GM12878 (cell line): ENCODE results near the gene POLD1. TPM values are rescaled to one million over a fixed set of nuclear protein-coding genes. Genes with fewer than 3 reads are reported as not detected.

Experiments used
- ATAC-seq: fragments of 200-7000 bp; cut with Tn5 transposase; 3 replicates; pipeline ENCODE4 v1.9.1; 2020; ENCODE audit warnings: mild to moderate bottlenecking, moderate library complexity
- BruUV-seq: library from RNA; stranded (reverse); fragments of 400-500 nt; replicated peaks from 2 replicates; lab custom pipeline; 2021; lab: Mats Ljungman, UMichigan
- CTCF ChIA-PET: fragments of 300-600 bp; sonication (Branson Sonifier 250); formaldehyde crosslinking; extraction: SDS; loops from one replicate; lab custom pipeline; 2021; ENCODE audit warnings: inconsistent platforms; lab: Yijun Ruan, JAX
- POLR2A ChIA-PET: fragments of 350-600 bp; formaldehyde crosslinking; extraction: SDS; loops from one replicate; lab custom pipeline; 2021; ENCODE audit warnings: inconsistent platforms; lab: Charles Lee
- RAD21 ChIA-PET: fragments of 300-600 bp; sonication (Branson Sonifier 250); formaldehyde crosslinking; loops from one replicate; lab custom pipeline; 2023; ENCODE audit warnings: antibody characterized with exemption; ENCODE audit not compliant: unreplicated experiment; lab: Charles Lee
- SMC1A ChIA-PET: fragments of 300-600 bp; sonication (Branson Sonifier 250); formaldehyde crosslinking; loops from one replicate; lab custom pipeline; 2023; ENCODE audit not compliant: unreplicated experiment, uncharacterized antibody; lab: Charles Lee
- DNase-seq: peaks from one replicate; pipeline ENCODE4 v3.0.0-alpha.2; 2011; ENCODE audit warnings: low read depth, low spot score
- FAIRE-seq: peaks from 3 replicates; lab custom pipeline; 2011; peaks lifted over from hg19 to GRCh38; lab: Jason Lieb, UNC
- H2AFZ ChIP-seq: 2 replicates; pipeline ENCODE4 v1.6.0; 2011; ENCODE audit warnings: low read depth, low read length, control low read depth; ENCODE audit not compliant: control insufficient read depth
- H3K27ac ChIP-seq: 2 replicates; pipeline ENCODE4 v1.5.1; 2011; ENCODE audit warnings: control low read depth; ENCODE audit not compliant: control insufficient read depth, insufficient read depth
- H3K27me3 ChIP-seq, 2 experiments: replicated peaks in 1 of 2; 2 replicates each; pipeline versions ENCODE4 v1.6.0 to v1.6.1; 2011; ENCODE audit warnings: low read length in 1 of 2; ENCODE audit not compliant: control insufficient read depth in 2 of 2, insufficient read depth in 2 of 2
- H3K36me3 ChIP-seq, 2 experiments: 2 replicates each; pipeline ENCODE4 v1.5.1; 2011; ENCODE audit warnings: low read length in 1 of 2; ENCODE audit not compliant: control insufficient read depth in 2 of 2, insufficient read depth in 2 of 2
- H3K4me1 ChIP-seq: 2 replicates; pipeline ENCODE4 v1.6.1; 2011; ENCODE audit warnings: mild to moderate bottlenecking, low read length, moderate library complexity, mixed read lengths; ENCODE audit not compliant: control insufficient read depth, insufficient read depth
- H3K4me2 ChIP-seq: 2 replicates; pipeline ENCODE4 v1.6.0; 2011; ENCODE audit warnings: control low read depth; ENCODE audit not compliant: control insufficient read depth, insufficient read depth
- H3K4me3 ChIP-seq: fragments of 200-600 bp; sonication (generic); 2 replicates; pipeline ENCODE4 v1.5.1; 2016
- H3K79me2 ChIP-seq: 2 replicates; pipeline ENCODE4 v1.6.0; 2011; ENCODE audit warnings: low read length; ENCODE audit not compliant: control insufficient read depth, insufficient read depth
- H3K9ac ChIP-seq: 2 replicates; pipeline ENCODE4 v1.8.0; 2011; ENCODE audit warnings: low read length, control low read depth, mixed read lengths; ENCODE audit not compliant: control insufficient read depth, insufficient read depth
- H3K9me3 ChIP-seq: replicated peaks from 3 replicates; pipeline ENCODE4 v1.5.1; 2011; ENCODE audit warnings: mild to moderate bottlenecking, low read length; ENCODE audit not compliant: control insufficient read depth, insufficient read depth
- H4K20me1 ChIP-seq: 2 replicates; pipeline ENCODE4 v1.6.0; 2011; ENCODE audit not compliant: control insufficient read depth, insufficient read depth
- BHLHE40 ChIP-seq, 2 experiments: fragments of 450-650 bp in 1 of 2; IDR thresholded peaks; 2 replicates each; pipeline ENCODE4 v1.6.1; 2011 to 2017; ENCODE audit warnings: low read depth in 2 of 2, borderline replicate concordance in 1 of 2, improper control_type of control experiment in 1 of 2, low read length in 1 of 2, mild to moderate bottlenecking in 1 of 2
- CBX3 ChIP-seq: fragments of 200-600 bp; sonication (generic); IDR thresholded peaks from 2 replicates; pipeline ENCODE4 v1.6.1; 2016; ENCODE audit warnings: low read depth, borderline replicate concordance
- DPF2 ChIP-seq: fragments of 450-650 bp; IDR thresholded peaks from 2 replicates; pipeline ENCODE4 v1.6.1; 2017; ENCODE audit warnings: mild to moderate bottlenecking
- GATAD2B ChIP-seq: fragments of 450-650 bp; conservative IDR thresholded peaks from 2 replicates; pipeline ENCODE4 v1.6.1; 2017; ENCODE audit warnings: low read depth, mild to moderate bottlenecking, moderate library complexity
- KAT2A ChIP-seq: conservative IDR thresholded peaks from 2 replicates; pipeline ENCODE4 v1.6.1; 2011; ENCODE audit warnings: low read depth, low read length; ENCODE audit not compliant: control insufficient read depth
- POLR2AphosphoS2 ChIP-seq: IDR thresholded peaks from 2 replicates; pipeline ENCODE4 v1.6.1; 2011; ENCODE audit warnings: low read depth, mild to moderate bottlenecking, low read length, improper control_type of control experiment, moderate library complexity
- SMAD1 ChIP-seq: fragments of 450-650 bp; IDR thresholded peaks from 2 replicates; pipeline ENCODE4 v1.6.1; 2018; ENCODE audit warnings: mild to moderate bottlenecking, low read depth; ENCODE audit not compliant: partially characterized antibody
- SMAD5 ChIP-seq: IDR thresholded peaks from 2 replicates; pipeline ENCODE4 v1.6.1; 2016; ENCODE audit warnings: antibody characterized with exemption, low read depth
- SUZ12 ChIP-seq: fragments of 200-600 bp; sonication (generic); IDR thresholded peaks from one replicate; pipeline ENCODE4 v1.6.1; 2018; ENCODE audit warnings: antibody characterized with exemption, mild to moderate bottlenecking; ENCODE audit not compliant: unreplicated experiment
- TCF3 ChIP-seq: IDR thresholded peaks from 2 replicates; pipeline ENCODE4 v1.6.1; 2012; ENCODE audit warnings: low read depth, mild to moderate bottlenecking, low read length, borderline replicate concordance; ENCODE audit not compliant: insufficient read depth
- WGBS: methylation state at CpG from one replicate; pipeline ENCODE4 v1.1.6; 2016; ENCODE audit warnings: low lambda C conversion rate; ENCODE audit not compliant: insufficient replicate concordance, insufficient coverage; ENCODE audit errors: missing lambda C conversion rate; 5-methylcytosine and 5-hydroxymethylcytosine counted together
- in situ Hi-C: fragments of 300-500 bp; cut with MboI; formaldehyde crosslinking; loops from 9 replicates; pipeline ENCODE4 v1.14.3; 2018; ENCODE audit warnings: mixed read lengths
- intact Hi-C: fragments of 100-400 bp; cut with micrococcal nuclease; formaldehyde crosslinking; loops from one replicate; pipeline ENCODE4 v1.14.2; 2022; ENCODE audit not compliant: unreplicated experiment
- polyA plus RNA-seq, 11 experiments: library from polyadenylated mRNA; depleted of rRNA in 4 of 11; unstranded in 6 of 11; stranded (reverse) in 5 of 11; fragments of >200 nt; fragmentation: Nextera tagmentation in 4 of 11; fragmentation: Illumina TruSeq in 1 of 11; extraction: Ambion mirVana in 4 of 11; extraction: Trizol in 1 of 11; gene quantifications; 1 replicate in 1 of 11; 2 replicates in 10 of 11; pipeline versions ENCODE4 v1.2.1 to v1.2.3, GENCODE V29; 2011 to 2016; ENCODE audit warnings: inconsistent platforms in 2 of 11, missing spikeins in 2 of 11, low read depth in 1 of 11
- total RNA-seq, 4 experiments: library from RNA; depleted of rRNA in 3 of 4; stranded (reverse); fragments of >200 nt in 3 of 4; fragmentation: Illumina TruSeq in 1 of 4; extraction: Trizol in 1 of 4; gene quantifications; 2 replicates each; pipeline versions ENCODE4 v1.2.1 to v1.2.3, GENCODE V29; 2013 to 2021
- TF ChIP-seq, protein P1 (sequence below), 3 experiments: IDR thresholded peaks in 2 of 3; conservative IDR thresholded peaks in 1 of 3; 2 replicates each; pipeline ENCODE4 v1.5.1; 2011; ENCODE audit warnings: low read depth in 3 of 3, low read length in 3 of 3, mild to moderate bottlenecking in 3 of 3, control low read depth in 2 of 3, moderate library complexity in 2 of 3, inconsistent platforms in 1 of 3, mixed read lengths in 1 of 3; ENCODE audit not compliant: control insufficient read depth in 2 of 3, insufficient read depth in 1 of 3; ENCODE audit errors: extremely low read depth in 1 of 3
- TF ChIP-seq, protein P2 (sequence below): fragments of 450-650 bp; IDR thresholded peaks from 2 replicates; pipeline ENCODE4 v1.6.1; 2018; ENCODE audit warnings: mild to moderate bottlenecking, low read depth, moderate library complexity; ENCODE audit not compliant: partially characterized antibody
- TF ChIP-seq, protein P3 (sequence below): fragments of 150-350 bp; IDR thresholded peaks from 2 replicates; pipeline ENCODE4 v1.6.1; 2016; ENCODE audit warnings: low read depth, low read length

POLD1 gene
- total and polyA plus RNA-seq, 10 of the 15 experiments (the other 5 are each of a cell fraction or from before 2014, with no cell fraction given): 0.76 to 165 (median 63.4) TPM

DNA sequence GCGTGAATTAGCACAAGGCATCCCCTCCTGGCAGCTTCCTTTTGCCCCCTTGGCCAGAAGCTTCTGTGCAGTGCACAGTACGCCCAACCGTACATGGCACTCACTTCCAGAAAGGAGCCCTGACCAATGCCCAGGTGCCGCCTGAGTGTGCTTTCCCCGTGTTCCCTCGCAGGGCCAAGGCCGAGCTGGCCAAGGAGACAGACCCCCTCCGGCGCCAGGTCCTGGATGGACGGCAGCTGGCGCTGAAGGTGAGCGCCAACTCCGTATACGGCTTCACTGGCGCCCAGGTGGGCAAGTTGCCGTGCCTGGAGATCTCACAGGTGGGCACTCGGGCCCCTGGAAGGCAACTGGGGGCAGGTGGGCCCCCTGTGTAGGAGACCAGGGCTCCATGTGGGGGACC lies 25.2 kb downstream of the POLD1 start (continued):
- TF ChIP-seq, protein P1, sequence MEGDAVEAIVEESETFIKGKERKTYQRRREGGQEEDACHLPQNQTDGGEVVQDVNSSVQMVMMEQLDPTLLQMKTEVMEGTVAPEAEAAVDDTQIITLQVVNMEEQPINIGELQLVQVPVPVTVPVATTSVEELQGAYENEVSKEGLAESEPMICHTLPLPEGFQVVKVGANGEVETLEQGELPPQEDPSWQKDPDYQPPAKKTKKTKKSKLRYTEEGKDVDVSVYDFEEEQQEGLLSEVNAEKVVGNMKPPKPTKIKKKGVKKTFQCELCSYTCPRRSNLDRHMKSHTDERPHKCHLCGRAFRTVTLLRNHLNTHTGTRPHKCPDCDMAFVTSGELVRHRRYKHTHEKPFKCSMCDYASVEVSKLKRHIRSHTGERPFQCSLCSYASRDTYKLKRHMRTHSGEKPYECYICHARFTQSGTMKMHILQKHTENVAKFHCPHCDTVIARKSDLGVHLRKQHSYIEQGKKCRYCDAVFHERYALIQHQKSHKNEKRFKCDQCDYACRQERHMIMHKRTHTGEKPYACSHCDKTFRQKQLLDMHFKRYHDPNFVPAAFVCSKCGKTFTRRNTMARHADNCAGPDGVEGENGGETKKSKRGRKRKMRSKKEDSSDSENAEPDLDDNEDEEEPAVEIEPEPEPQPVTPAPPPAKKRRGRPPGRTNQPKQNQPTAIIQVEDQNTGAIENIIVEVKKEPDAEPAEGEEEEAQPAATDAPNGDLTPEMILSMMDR (IDR thresholded peaks at IDR 0.05 in 2 of 3, conservative IDR thresholded peaks at IDR 0.05 in 1 of 3; ENCODE audit: control insufficient read depth in 2 of 3, extremely low read depth in 1 of 3, insufficient read depth in 1 of 3, low read depth in 3 of 3, low read length in 3 of 3): no peak
- TF ChIP-seq TCF3 (no peak), CBX3 (no peak), SMAD5 (no peak)

DNA sequence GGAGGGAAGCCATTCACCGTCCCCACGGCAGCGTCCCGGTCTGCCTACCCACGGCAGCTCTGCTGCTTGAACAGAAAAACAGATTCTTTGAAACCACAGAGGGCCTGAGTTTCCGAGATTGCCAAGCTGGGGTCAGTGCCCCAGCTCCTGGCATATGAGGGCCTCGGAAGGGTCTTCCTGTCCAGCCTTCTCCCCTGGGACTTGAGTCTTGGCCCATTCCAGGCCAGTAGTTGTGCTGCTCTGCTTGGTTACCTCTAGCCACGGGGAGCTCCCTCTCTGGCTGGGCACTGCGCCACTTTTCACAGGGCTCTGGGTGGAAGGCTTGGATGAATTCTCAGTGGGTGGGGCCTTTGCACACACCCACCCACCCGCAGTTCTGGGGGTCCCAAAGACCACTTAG lies 26.0 kb downstream of the POLD1 start:
- WGBS: 88% methylated on average over 10 of the region's 10 CpGs
- no peak overlapping the region for H3K27ac ChIP-seq
- ChIA-PET SMC1A (no interaction called here), POLR2A (no interaction called here), RAD21 (no interaction called here), CTCF (interaction anchor here (0.8 kb wide), 1 partner anchor 50 kb away, joined by 4 read pairs; no protein-coding TSS in a partner anchor)
- H3K27me3 ChIP-seq: no peaks in the 10 kb centered on the region
- no peak overlapping the region for H2AFZ ChIP-seq
- intact Hi-C loops: no loop called here
- H3K4me1 ChIP-seq: peaks cover 7% of the 10 kb centered on the region
- H3K9ac ChIP-seq: no peak overlapping the region
- ATAC-seq (no peak), DNase-seq (no peak), FAIRE-seq (no peak)
- H4K20me1 ChIP-seq: no peaks in the 10 kb centered on the region
- H3K79me2 ChIP-seq: no peaks in the 10 kb centered on the region
- in situ Hi-C loops: no loop called here
- no TSS peak for BruUV-seq
- H3K4me2 ChIP-seq: no peak overlapping the region
- peaks cover 2 to 31% of the 10 kb centered on the region in 2 experiments; a peak in 2 of 4 replicates for H3K36me3 ChIP-seq
- no peak overlapping the region for H3K4me3 ChIP-seq
- no peaks in the 10 kb centered on the region for H3K9me3 ChIP-seq
- TF ChIP-seq TCF3 (no peak), SUZ12 (no peak), SMAD1 (no peak), DPF2 (no peak), GATAD2B (no peak), POLR2AphosphoS2 (no peak), KAT2A (no peak), BHLHE40 (IDR thresholded peaks at IDR 0.05; ENCODE audit: borderline replicate concordance in 1 of 2, low read depth in 2 of 2, low read length in 1 of 2) (no peak)
- TF ChIP-seq, protein P2, sequence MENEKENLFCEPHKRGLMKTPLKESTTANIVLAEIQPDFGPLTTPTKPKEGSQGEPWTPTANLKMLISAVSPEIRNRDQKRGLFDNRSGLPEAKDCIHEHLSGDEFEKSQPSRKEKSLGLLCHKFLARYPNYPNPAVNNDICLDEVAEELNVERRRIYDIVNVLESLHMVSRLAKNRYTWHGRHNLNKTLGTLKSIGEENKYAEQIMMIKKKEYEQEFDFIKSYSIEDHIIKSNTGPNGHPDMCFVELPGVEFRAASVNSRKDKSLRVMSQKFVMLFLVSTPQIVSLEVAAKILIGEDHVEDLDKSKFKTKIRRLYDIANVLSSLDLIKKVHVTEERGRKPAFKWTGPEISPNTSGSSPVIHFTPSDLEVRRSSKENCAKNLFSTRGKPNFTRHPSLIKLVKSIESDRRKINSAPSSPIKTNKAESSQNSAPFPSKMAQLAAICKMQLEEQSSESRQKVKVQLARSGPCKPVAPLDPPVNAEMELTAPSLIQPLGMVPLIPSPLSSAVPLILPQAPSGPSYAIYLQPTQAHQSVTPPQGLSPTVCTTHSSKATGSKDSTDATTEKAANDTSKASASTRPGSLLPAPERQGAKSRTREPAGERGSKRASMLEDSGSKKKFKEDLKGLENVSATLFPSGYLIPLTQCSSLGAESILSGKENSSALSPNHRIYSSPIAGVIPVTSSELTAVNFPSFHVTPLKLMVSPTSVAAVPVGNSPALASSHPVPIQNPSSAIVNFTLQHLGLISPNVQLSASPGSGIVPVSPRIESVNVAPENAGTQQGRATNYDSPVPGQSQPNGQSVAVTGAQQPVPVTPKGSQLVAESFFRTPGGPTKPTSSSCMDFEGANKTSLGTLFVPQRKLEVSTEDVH: no peak
- TF ChIP-seq, protein P3, sequence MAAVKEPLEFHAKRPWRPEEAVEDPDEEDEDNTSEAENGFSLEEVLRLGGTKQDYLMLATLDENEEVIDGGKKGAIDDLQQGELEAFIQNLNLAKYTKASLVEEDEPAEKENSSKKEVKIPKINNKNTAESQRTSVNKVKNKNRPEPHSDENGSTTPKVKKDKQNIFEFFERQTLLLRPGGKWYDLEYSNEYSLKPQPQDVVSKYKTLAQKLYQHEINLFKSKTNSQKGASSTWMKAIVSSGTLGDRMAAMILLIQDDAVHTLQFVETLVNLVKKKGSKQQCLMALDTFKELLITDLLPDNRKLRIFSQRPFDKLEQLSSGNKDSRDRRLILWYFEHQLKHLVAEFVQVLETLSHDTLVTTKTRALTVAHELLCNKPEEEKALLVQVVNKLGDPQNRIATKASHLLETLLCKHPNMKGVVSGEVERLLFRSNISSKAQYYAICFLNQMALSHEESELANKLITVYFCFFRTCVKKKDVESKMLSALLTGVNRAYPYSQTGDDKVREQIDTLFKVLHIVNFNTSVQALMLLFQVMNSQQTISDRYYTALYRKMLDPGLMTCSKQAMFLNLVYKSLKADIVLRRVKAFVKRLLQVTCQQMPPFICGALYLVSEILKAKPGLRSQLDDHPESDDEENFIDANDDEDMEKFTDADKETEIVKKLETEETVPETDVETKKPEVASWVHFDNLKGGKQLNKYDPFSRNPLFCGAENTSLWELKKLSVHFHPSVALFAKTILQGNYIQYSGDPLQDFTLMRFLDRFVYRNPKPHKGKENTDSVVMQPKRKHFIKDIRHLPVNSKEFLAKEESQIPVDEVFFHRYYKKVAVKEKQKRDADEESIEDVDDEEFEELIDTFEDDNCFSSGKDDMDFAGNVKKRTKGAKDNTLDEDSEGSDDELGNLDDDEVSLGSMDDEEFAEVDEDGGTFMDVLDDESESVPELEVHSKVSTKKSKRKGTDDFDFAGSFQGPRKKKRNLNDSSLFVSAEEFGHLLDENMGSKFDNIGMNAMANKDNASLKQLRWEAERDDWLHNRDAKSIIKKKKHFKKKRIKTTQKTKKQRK: no peak
